ENCODE results near the gene TCF23.
"Not testable (repeated sequence)": the region's sequence is repeated elsewhere in the genome, so short reads cannot be mapped to it uniquely, and the experiment has no call there.

The TCF23 gene

DNA sequence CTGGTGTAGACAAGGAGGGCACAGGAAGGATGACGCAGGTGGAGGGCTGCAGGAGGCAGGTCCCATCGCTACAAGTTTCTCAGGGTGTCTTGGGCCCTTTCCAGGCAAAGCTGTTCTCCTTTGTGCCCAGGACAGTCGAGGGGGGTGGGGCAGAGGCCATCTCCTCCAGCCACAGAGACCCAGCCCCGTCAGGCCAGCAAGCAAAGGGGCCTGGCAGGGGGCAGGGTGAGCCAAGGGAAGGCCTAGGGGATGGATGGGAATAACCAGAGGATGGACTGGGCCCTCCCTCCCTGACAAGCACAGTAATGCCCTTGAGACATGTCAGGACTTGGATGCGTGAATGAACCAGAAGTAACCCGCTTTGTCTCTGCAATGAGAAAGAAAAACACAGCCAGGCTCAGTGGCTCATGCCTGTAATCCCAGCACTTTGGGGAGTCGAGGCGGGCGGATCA, 6.3 kb downstream of the TCF23 start:
- DNase-seq (ENCODE audit: low spot score): no peak

GRCh38 chr2:27158468-27158867, 9.7 kb downstream of the TCF23 start:
- DNase-seq (ENCODE audit: low spot score): no peak

DNA sequence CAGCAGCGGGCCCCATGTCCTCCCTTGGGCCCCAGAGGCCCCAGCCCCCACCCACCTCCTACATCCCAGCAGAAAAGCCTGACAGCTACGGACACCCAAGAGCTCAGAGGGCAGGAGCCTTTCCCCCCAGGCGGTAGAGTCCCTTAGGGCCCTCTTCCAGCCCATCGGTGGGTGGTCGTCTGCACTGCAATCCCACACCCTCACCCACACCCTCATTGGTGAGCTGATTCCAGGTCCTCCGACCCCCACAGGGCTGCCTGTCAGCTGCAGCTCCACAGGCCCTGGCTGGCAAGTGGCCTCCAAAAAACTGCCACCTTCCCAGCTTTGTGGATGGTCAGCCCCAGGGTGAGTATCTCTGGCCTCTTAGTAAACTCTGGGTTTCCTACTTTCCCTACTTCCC, 10.5 kb downstream of the TCF23 start:
- no peak for DNase-seq (ENCODE audit: low spot score)

- no peak for DNase-seq (ENCODE audit: low spot score)
These were observed 11.4 kb downstream of the TCF23 start for GRCh38 chr2:27160191-27160590.

DNA sequence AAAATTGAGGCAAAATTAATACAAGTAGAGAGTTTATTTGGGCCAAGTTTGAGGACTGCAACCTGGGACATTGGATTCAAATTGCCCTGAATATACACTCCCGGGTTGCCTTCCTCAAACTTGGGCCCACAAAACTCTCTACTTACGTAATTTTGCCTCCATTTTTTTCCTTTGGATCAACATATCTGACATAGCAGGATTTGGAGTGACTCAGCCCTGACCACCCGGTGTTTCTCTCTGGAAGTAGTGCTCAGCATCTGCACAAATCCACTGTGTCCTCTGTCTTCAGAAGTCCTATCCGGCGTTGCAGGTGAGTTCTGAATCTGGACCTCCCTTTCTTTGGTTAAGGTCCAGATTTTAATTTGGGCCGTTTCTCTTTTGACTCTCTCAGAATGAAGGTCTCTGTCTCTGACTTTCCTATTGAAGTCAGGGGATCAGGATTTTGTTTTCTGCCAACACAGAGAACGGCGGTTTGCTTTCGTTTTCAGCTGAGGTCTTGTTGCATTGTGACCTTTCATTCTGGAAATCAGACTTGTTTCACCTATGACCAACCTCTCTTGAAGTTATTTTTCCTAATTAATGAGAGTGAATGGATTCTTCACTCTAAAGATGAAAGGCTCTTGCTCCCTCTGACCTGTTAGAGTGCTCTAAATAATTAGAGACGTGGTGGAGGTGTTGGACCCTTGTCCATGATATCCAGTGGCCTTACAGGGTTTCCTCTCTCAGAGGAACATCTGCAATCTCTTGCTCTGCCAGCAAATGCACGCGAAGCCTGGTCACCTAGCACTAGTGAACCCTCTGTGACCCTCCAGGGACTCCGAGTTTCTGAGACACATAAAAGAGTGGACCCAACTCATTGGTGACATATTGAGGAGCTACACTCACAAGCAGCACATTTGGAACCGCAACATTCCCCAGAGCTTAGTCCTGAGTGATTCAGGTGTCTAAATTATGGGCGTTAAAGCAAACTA, 13.6 kb downstream of the TCF23 start:
- no peak for DNase-seq (ENCODE audit: low spot score)

DNA sequence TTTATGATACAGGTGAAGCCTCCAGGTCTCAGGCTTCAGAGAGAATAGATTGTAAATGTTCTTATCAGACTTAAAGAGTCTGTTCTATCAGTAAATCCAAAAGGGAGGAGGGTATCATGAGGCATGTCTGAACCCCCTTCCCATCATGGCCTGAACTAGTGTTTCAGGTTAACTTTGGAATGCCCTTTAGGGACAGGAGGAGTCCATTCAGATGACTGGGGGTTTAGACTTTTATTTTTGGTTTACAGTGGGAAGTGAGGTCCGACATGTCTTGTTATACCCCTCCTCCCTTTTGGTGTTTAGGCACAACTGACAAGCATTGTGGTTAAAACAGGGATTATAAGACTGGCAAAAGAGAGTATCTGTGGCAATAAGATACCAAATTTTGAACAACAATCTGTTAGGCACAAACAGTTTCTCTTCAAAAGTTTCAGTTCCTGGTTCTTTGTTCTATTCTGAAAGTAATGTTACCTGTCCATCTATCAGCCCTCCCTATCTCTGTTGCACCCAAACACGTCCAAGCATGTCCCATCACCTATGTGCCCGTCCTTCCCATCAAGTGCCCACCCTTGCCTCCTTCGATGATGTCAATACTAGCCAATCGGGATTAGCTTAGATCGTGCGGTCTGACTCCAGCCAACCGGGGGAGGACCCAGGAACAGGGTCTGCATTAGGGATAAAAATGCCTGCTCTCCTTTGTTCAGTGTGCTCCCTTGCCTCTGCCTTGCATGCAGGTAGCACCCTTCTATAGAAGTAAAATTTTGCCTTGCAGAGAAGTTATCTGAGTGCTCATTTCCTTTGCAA, 16.4 kb downstream of the TCF23 start:
- no peak for DNase-seq (ENCODE audit: low spot score)

DNA sequence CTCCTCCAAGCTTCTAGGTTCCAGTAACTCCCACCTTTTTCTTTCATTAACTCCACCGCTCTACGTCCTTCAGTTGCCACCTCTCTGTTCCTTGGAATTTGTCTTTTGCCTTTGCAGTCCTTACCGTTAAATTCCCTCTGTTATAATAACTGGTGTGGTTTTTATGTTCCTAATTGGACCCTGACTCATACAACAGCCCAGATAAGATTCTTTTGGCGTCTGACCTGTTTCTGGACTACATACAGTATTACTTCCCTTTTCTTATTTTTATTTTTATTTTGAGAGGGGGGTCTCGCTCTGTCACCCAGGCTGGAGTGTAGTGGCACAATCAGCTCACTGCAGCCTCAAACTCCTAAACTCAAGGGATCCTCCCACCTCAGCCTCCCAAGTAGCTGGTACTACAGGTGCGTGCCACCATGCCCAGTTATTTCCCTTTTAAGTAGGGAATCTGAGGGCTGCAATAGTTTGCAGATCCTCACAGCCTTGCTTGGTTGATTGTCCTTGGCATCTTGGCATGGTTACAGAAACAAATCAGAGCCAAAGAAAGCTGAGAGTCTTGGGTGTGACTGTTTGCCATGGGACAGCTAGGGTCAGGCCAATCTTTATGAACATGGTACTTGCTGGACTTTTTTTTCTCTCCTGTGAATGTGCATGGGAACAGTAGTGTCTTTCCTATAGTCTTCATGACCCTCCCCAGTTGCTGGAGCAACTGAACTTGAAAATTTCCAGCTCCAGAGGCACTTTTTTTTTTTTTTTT, 22.0 kb downstream of the TCF23 start:
- no peak for DNase-seq (ENCODE audit: low spot score)

DNA sequence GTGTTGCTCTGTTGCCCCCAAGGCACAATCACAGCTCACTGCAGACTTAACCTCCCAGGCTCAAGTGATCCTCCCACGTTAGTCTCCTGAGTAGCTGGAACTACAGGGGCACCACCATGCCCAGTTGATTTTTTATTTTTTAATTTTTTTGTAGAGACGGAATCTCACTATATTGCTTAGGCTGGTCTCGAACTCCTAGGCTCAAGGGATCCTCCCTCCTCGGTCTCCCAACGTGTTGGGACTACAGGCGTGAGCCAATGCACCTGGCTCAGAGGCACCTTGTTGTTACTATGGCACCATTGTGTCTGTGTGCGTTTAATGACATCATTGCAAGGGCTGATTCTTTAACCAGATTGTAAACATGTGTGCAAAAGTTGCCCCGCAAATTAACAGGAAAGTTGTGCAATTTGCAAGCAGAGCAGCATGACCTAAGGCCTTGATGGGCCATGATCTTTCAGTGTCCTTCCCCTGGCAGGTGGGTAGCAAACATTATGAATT, 22.6 kb downstream of the TCF23 start:
- DNase-seq (ENCODE audit: low spot score): peak; percentile 40

DNA sequence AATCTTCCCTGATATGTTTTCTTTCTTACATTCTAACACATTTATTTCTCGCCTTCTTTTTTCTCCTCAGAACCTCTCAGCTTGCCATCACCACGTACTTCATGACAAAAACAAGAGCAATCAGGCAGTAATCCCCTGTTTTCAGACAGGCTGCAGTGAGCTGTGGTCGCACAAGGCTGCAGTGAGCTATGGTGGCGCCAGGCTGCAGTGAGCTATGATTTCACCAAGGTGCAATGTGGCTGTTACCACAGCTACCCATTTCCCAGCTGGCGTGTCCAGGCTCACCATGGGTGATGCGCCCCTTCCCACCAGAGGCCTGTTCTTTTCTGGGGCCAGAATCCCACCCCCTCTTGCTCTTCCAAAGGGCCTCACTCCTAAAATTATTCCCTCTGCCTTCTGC, 25.8 kb downstream of the TCF23 start:
- DNase-seq (ENCODE audit: low spot score): no peak

DNA sequence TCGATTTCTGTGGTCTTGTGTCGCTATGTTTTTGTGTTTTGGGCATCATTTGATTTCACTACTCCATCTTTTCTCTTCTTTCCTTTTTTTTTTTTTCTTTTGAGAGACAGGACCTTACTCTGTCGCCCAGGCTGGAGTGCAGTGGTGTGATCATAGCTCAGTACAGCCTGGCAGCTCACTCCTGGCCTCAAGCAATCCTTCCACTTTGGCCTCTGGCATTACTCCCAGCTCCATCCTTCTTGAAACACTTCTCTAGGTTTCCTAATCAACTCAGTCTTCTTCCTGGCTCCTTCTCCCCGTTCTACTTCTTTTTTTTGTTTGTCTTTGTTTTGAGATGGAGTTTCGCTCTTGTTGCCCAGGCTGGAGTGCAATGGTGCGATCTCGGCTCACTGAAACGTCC, 26.5 kb downstream of the TCF23 start:
- no peak for DNase-seq (ENCODE audit: low spot score)

- DNase-seq (ENCODE audit: low spot score): not testable (repeated sequence)
These were observed 27.0 kb downstream of the TCF23 start for GRCh38 chr2:27175781-27176180.

DNA sequence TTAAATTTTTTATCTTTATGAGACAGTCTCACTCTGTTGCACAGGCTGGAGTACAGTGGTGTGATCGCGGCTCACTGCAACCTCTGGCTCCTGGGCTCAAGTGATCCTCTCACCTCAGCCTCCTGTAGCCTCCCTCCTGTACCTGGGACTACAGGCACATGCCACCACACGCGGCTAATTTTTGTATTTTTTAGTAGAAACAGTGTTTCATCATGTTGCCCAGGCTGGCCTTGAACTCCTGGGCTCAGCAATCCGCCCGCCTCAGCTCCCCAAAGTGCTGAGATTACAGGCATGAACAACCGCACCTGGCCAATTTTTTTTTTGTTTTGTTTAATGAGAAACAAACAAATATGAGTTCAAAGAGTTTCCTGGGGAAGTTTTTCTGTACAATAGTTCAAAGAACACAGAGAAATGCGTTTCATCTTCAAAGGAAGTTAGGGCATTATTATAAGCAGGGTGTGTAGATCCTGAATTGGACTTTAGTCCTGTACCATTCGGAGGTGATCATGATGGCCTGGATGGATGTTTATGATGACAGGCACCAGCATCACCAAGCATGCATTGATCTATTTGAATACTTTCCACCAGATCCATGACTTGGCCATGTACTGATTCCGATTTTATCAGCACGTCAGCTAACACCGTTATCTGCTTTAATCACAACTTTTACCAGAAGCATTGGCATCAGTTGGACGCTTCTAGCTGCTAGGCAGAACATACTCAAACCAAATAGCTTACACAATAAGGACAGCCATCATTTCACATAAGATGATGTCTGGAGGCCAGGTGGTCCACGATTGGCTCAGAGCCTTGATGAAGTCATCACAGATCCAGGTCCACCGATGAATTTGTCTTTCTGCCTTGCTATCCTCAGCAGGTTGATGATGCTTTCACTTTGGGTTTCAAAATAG, 28.9 kb downstream of the TCF23 start:
- DNase-seq (ENCODE audit: low spot score): no peak

GRCh38 chr2:27178469-27178868, 29.7 kb downstream of the TCF23 start:
- no peak for DNase-seq (ENCODE audit: low spot score)

- DNase-seq (ENCODE audit: low spot score): no peak
These were observed 30.7 kb downstream of the TCF23 start for GRCh38 chr2:27179344-27180000.

GRCh38 chr2:27182346-27182745, 33.5 kb downstream of the TCF23 start:
- no peak for DNase-seq (ENCODE audit: low spot score)

- DNase-seq (ENCODE audit: low spot score): no peak
These were observed 35.3 kb downstream of the TCF23 start for GRCh38 chr2:27184115-27184514.

GRCh38 chr2:27185331-27186026, 36.7 kb downstream of the TCF23 start:
- no peak for DNase-seq (ENCODE audit: low spot score)

DNA sequence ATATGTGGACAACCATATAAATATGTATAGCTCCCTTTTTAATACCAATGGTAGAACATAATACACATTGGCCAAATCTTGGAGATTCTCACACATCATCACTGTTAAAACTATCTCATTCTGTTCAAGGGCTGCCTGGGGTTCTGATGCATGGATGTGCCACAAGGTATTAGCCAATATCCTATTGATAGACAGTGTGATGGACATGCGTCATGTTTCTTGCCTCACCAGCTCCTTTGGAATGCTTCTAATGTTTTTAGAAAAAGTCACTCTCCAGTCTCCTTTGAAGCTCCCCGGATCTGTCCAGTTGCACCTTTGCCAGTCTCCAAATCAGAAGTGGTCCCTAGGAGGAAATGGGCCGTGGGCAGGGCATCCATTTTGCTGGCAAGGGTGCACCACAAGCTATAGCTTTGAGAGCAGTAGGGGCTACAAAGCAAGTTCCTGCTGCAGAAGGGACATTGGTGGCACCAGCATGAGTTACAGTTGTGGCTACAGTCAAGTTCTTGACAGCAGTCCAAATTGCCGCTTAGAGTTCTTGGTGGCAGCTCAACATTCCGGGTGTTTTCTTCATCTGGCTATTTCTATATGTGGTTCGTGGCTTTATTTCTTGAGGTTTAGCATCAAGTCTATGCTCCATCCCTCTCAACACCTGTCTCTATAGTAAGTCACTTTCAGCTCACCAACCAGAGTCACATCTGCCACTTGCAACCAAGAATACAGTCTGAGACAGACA, 38.0 kb downstream of the TCF23 start:
- DNase-seq (ENCODE audit: low spot score): no peak

- DNase-seq (ENCODE audit: low spot score): no peak
These were observed 41.2 kb downstream of the TCF23 start for GRCh38 chr2:27189989-27190388.
